IMR-90 (cell line): ENCODE measurements around the gene INSYN1.

ENCODE experiments used
- POLR2A ChIP-seq: IDR thresholded peaks from 2 replicates; pipeline ENCODE4 v1.6.1; 2012; ENCODE audit warnings: mild to moderate bottlenecking, low read depth, low read length
- RAD21 ChIP-seq: IDR thresholded peaks from 2 replicates; pipeline ENCODE4 v1.6.1; 2012; ENCODE audit warnings: low read length, improper control_type of control experiment
- RFX5 ChIP-seq: IDR thresholded peaks from 2 replicates; pipeline ENCODE4 v1.8.0; 2012; ENCODE audit warnings: low read depth, mild to moderate bottlenecking, low read length, moderate library complexity
- TF ChIP-seq, protein P1 (sequence below): conservative IDR thresholded peaks from 2 replicates; pipeline ENCODE4 v1.5.1; 2012; ENCODE audit warnings: mild to moderate bottlenecking, low read depth, low read length, improper control_type of control experiment
- TF ChIP-seq, protein P2 (sequence below): fragments of 150-350 bp; IDR thresholded peaks from 2 replicates; pipeline ENCODE4 v1.6.1; 2017; ENCODE audit warnings: mild to moderate bottlenecking, antibody characterized with exemption, low read length, low read depth

DNA sequence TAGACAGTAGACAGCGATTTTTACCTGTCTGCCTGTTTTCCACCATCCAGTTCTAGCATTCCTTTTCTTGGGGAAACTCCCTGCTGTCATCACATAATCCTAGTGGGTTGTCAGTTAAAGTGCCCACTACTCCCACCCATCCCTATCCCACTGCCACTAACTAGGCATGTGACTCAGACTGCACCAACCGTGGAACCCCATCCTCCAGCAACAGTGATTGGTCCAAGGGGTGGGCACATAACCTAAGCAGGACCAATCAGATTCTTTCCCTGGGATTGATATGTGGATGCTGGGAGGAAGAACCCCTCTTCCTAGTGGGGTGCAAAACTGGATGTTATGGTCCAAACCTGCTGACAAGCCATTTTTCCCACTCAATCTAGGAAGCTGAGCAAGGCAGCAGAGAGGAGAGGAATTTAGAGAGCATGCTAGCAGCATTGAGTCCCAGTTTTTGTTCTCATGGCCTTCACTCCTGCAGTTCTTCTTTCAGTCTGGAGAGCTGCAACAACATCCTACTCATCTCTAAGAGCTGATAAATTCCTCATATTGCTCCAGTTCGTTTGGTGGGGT is 3.9 kb upstream of the INSYN1 start:
- TF ChIP-seq, protein P1, sequence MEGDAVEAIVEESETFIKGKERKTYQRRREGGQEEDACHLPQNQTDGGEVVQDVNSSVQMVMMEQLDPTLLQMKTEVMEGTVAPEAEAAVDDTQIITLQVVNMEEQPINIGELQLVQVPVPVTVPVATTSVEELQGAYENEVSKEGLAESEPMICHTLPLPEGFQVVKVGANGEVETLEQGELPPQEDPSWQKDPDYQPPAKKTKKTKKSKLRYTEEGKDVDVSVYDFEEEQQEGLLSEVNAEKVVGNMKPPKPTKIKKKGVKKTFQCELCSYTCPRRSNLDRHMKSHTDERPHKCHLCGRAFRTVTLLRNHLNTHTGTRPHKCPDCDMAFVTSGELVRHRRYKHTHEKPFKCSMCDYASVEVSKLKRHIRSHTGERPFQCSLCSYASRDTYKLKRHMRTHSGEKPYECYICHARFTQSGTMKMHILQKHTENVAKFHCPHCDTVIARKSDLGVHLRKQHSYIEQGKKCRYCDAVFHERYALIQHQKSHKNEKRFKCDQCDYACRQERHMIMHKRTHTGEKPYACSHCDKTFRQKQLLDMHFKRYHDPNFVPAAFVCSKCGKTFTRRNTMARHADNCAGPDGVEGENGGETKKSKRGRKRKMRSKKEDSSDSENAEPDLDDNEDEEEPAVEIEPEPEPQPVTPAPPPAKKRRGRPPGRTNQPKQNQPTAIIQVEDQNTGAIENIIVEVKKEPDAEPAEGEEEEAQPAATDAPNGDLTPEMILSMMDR, result no peak
- TF ChIP-seq, protein P2, sequence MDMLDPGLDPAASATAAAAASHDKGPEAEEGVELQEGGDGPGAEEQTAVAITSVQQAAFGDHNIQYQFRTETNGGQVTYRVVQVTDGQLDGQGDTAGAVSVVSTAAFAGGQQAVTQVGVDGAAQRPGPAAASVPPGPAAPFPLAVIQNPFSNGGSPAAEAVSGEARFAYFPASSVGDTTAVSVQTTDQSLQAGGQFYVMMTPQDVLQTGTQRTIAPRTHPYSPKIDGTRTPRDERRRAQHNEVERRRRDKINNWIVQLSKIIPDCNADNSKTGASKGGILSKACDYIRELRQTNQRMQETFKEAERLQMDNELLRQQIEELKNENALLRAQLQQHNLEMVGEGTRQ, result no peak
- TF ChIP-seq RAD21 (no peak), RFX5 (no peak), POLR2A (no peak)
